GM18873 (cell line): ENCODE results near the gene AQP2.

Experiments used
- ATAC-seq: cut with Tn5 transposase; IDR thresholded peaks from one replicate; pipeline ENCODE4 v1.9.1; 2021; ENCODE audit warnings: mild to moderate bottlenecking, moderate library complexity, moderate number of reproducible peaks; ENCODE audit not compliant: unreplicated experiment, low FRiP score

Gene AQP2

GRCh38 chr12:49950273-49951251, at the start of gene AQP2:
Gene AQP2, plus strand, starts transcription at chr12:49950737. Its CDS starts 94 bp downstream, at chr12:49950831.
- ATAC-seq: no peak

GRCh38 chr12:49901026-49901425, 49.5 kb upstream of the AQP2 start:
- ATAC-seq: no peak

GRCh38 chr12:49901986-49902385, 48.6 kb upstream of the AQP2 start:
- no peak for ATAC-seq

- no peak for ATAC-seq
Measured at GRCh38 chr12:49902399-49903350, 47.9 kb upstream of the AQP2 start.

- no peak for ATAC-seq
Measured at GRCh38 chr12:49903351-49903699, 47.2 kb upstream of the AQP2 start.

- no peak for ATAC-seq
Measured at GRCh38 chr12:49903700-49904423, 46.7 kb upstream of the AQP2 start, which contains the start of gene FAIM2. Gene FAIM2, minus strand, starts transcription at chr12:49903900. Its CDS starts 108 bp downstream, at chr12:49903792.

- no peak for ATAC-seq
Measured at GRCh38 chr12:49904601-49905000, 45.9 kb upstream of the AQP2 start.

- no peak for ATAC-seq
Measured at GRCh38 chr12:49905718-49906314, 44.7 kb upstream of the AQP2 start.

- ATAC-seq: no peak
Measured at GRCh38 chr12:49907352-49907751, 43.2 kb upstream of the AQP2 start.

GRCh38 chr12:49909356-49909755, 41.2 kb upstream of the AQP2 start:
- no peak for ATAC-seq

GRCh38 chr12:49909826-49910225, 40.7 kb upstream of the AQP2 start:
- ATAC-seq: no peak

- ATAC-seq: no peak
Measured at GRCh38 chr12:49910331-49911212, 40.0 kb upstream of the AQP2 start.

- ATAC-seq: no peak
Measured at GRCh38 chr12:49911213-49911605, 39.3 kb upstream of the AQP2 start.

GRCh38 chr12:49912345-49913255, 37.9 kb upstream of the AQP2 start:
- no peak for ATAC-seq

GRCh38 chr12:49916129-49916919, 34.2 kb upstream of the AQP2 start:
- ATAC-seq: no peak

- no peak for ATAC-seq
Measured at GRCh38 chr12:49917166-49917787, 33.3 kb upstream of the AQP2 start.

- ATAC-seq: no peak
Measured at GRCh38 chr12:49917788-49918173, 32.8 kb upstream of the AQP2 start.
